Endodermal cell (in vitro differentiated cells): ENCODE measurements around the gene HPS3. TPM values are rescaled to one million over a fixed set of nuclear protein-coding genes. Genes with fewer than 3 reads are reported as not detected.
"Not testable (repeated sequence)": the region's sequence is repeated elsewhere in the genome, so short reads cannot be mapped to it uniquely, and the experiment has no call there.

Experiments used
- DNase-seq: peaks from one replicate; pipeline ENCODE4 v3.0.0-alpha.2; 2017
- H3K27ac ChIP-seq: 2 replicates; pipeline ENCODE4 v1.5.1; 2013; ENCODE audit warnings: mild to moderate bottlenecking, low read depth, low read length, moderate library complexity
- H3K27me3 ChIP-seq: 2 replicates; pipeline ENCODE4 v1.6.1; 2013; ENCODE audit warnings: mild to moderate bottlenecking, low read length, moderate library complexity; ENCODE audit not compliant: insufficient read depth, control insufficient read depth, poor library complexity, severe bottlenecking
- H3K36me3 ChIP-seq: 2 replicates; pipeline ENCODE4 v1.7.0; 2013; ENCODE audit warnings: mild to moderate bottlenecking, low read length, moderate library complexity; ENCODE audit not compliant: control insufficient read depth, insufficient read depth
- H3K4me1 ChIP-seq: one replicate; pipeline ENCODE4 v1.7.0; 2013; ENCODE audit warnings: low read length; ENCODE audit not compliant: control insufficient read depth, insufficient read depth
- H3K4me3 ChIP-seq: 2 replicates; pipeline ENCODE4 v1.5.1; 2013; ENCODE audit warnings: mild to moderate bottlenecking, low read length, moderate library complexity
- H3K9ac ChIP-seq: 2 replicates; pipeline ENCODE4 v1.6.1; 2013; ENCODE audit warnings: mild to moderate bottlenecking, low read length, moderate library complexity; ENCODE audit not compliant: poor library complexity, severe bottlenecking; ENCODE audit errors: extremely low read depth
- H3K9me3 ChIP-seq: 2 replicates; pipeline ENCODE4 v1.6.1; 2013; ENCODE audit warnings: mild to moderate bottlenecking, low read length, moderate library complexity; ENCODE audit not compliant: control insufficient read depth
- H3K27ac Mint-ChIP-seq: 2 replicates; pipeline ENCODE4 v1.8.0; 2020; ENCODE audit warnings: mixed read lengths
- H3K27me3 Mint-ChIP-seq: 2 replicates; pipeline ENCODE4 v1.8.0; 2021; ENCODE audit warnings: mild to moderate bottlenecking, mixed read lengths; ENCODE audit not compliant: insufficient read depth
- H3K36me3 Mint-ChIP-seq: 2 replicates; pipeline ENCODE4 v1.8.0; 2020; ENCODE audit warnings: low read depth, mixed read lengths
- H3K4me1 Mint-ChIP-seq: 2 replicates; pipeline ENCODE4 v1.8.0; 2020; ENCODE audit warnings: mixed read lengths
- H3K4me3 Mint-ChIP-seq: 2 replicates; pipeline ENCODE4 v1.8.0; 2020; ENCODE audit warnings: mild to moderate bottlenecking, moderate library complexity, mixed read lengths
- H3K9me3 Mint-ChIP-seq: 2 replicates; pipeline ENCODE4 v1.8.0; 2020; ENCODE audit warnings: mild to moderate bottlenecking, mixed read lengths
- WGBS, 2 experiments: methylation state at CpG; one replicate each; pipeline versions ENCODE4 v1.1.5 to v1.1.7; 2013; ENCODE audit warnings: missing lambda C conversion rate in 2 of 2, mixed read lengths in 1 of 2; ENCODE audit not compliant: insufficient coverage in 1 of 2, insufficient read length in 1 of 2; 5-methylcytosine and 5-hydroxymethylcytosine counted together
- total RNA-seq, 2 donors: library from RNA; stranded (reverse); fragmentation: NEBNext Ultra II Directional in 1 of 2; extraction: Animal tissue kit (Norgen Biotek cat#: 25700) in 1 of 2; gene quantifications; 2 replicates in 1 of 2; 3 replicates in 1 of 2; pipeline ENCODE4 v1.2.1, GENCODE V29; 2021
- TF ChIP-seq, protein P1 (sequence below): fragments of 200-600 bp; sonication (generic); conservative IDR thresholded peaks from 2 replicates; pipeline ENCODE4 v1.5.0; 2021; ENCODE audit warnings: antibody characterized with exemption, mild to moderate bottlenecking

Gene HPS3
- total RNA-seq, 2 donors from 2014 or later: 26.0 to 28.7 TPM

DNA sequence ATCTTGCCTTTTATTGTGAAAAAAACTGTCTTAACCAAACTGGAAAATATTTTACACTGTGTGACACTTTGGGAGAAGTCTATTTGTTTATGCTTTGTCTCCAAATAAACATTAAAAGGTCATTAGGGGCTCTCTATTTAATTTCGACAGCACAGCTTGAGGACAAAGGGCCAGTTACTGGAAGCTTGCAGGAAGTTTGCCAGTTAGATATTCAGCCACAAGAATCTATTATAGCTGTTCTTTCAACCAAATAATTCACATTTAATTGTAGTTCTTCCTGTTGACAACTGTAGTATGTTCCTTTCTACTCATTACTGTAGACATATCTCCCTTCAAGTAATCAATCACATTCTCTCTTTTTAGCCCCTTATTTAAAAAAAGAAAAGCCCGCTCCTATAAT lies 86.1 kb downstream of the HPS3 start:
- Mint-ChIP-seq H3K4me1 (peaks cover 12% of the 10 kb centered on the region), H3K4me3 (no peak overlapping the region), H3K27ac (no peak overlapping the region), H3K36me3 (no peaks in the 10 kb centered on the region), H3K27me3 (no peaks in the 10 kb centered on the region), H3K9me3 (peaks cover 4% of the 10 kb centered on the region)
- Histone ChIP-seq H3K4me3 (no peak overlapping the region), H3K27me3 (no peaks in the 10 kb centered on the region), H3K4me1 (no peaks in the 10 kb centered on the region), H3K9ac (no peak overlapping the region), H3K9me3 (no peaks in the 10 kb centered on the region), H3K27ac (no peak overlapping the region), H3K36me3 (no peaks in the 10 kb centered on the region)
- DNase-seq: no peak
- WGBS, 2 experiments: 29 to 84% methylated on average over 1 of the region's 2 CpGs
- TF ChIP-seq, protein P1, sequence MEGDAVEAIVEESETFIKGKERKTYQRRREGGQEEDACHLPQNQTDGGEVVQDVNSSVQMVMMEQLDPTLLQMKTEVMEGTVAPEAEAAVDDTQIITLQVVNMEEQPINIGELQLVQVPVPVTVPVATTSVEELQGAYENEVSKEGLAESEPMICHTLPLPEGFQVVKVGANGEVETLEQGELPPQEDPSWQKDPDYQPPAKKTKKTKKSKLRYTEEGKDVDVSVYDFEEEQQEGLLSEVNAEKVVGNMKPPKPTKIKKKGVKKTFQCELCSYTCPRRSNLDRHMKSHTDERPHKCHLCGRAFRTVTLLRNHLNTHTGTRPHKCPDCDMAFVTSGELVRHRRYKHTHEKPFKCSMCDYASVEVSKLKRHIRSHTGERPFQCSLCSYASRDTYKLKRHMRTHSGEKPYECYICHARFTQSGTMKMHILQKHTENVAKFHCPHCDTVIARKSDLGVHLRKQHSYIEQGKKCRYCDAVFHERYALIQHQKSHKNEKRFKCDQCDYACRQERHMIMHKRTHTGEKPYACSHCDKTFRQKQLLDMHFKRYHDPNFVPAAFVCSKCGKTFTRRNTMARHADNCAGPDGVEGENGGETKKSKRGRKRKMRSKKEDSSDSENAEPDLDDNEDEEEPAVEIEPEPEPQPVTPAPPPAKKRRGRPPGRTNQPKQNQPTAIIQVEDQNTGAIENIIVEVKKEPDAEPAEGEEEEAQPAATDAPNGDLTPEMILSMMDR: no peak

DNA sequence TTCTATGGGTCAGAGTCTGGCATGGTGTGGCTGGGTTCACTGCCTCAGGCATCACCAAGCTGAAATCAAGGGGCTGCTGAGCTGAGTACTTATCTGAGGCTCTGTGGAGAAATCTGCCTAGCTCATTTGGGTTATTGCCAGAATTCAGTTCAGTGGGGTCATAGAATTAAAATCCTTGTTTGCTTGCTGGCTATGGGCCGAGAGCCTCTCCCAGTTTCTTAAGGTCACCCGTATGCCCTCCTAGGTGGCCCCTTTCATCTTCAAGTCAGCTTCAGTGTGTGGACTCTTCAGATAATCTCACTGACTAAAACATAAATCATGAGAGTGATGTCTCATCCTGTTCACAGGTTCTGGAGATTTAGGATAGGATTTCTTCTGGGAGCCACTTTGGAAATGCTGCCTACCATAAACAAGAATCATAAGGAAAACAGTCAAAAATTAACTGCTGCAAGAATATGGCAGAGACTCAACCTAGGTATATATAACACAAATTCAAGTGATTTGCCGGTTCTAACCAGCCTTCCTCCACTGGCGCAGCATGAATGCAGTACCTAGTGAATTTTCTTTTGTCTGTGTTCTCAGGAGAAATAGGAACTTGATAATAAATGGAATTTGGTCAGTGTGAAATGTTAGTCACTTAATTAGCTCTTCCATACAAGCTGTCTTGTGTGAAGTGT lies 86.9 kb downstream of the HPS3 start:
- Mint-ChIP-seq H3K27me3 (no peaks in the 10 kb centered on the region), H3K36me3 (no peaks in the 10 kb centered on the region), H3K9me3 (peaks cover 4% of the 10 kb centered on the region), H3K4me3 (no peak overlapping the region), H3K4me1 (peaks cover 10% of the 10 kb centered on the region), H3K27ac (no peak overlapping the region)
- DNase-seq: no peak
- Histone ChIP-seq H3K9ac (no peak overlapping the region), H3K4me1 (no peaks in the 10 kb centered on the region), H3K27ac (no peak overlapping the region), H3K9me3 (no peaks in the 10 kb centered on the region), H3K27me3 (no peaks in the 10 kb centered on the region), H3K36me3 (no peaks in the 10 kb centered on the region), H3K4me3 (no peak overlapping the region)
- TF ChIP-seq, protein P1: no peak
- WGBS, 2 experiments: 95% methylated on average over 4 of the region's 4 CpGs; no CpG with 5 or more reads in 1 of the 2 experiments

- H3K27ac ChIP-seq: no peak overlapping the region
- DNase-seq: no peak
- H3K36me3 ChIP-seq: no peaks in the 10 kb centered on the region
- H3K9me3 Mint-ChIP-seq: peaks cover 4% of the 10 kb centered on the region
- H3K9me3 ChIP-seq: no peaks in the 10 kb centered on the region
- no peak overlapping the region for H3K9ac ChIP-seq
- 94% methylated on average over 3 to 5 of the region's 5 CpGs for WGBS, 2 experiments
- TF ChIP-seq, protein P1: no peak
- no peaks in the 10 kb centered on the region for H3K36me3 Mint-ChIP-seq
- H3K4me3 Mint-ChIP-seq: no peak overlapping the region
- H3K4me1 Mint-ChIP-seq: peaks cover 5% of the 10 kb centered on the region
- no peaks in the 10 kb centered on the region for H3K4me1 ChIP-seq
- H3K4me3 ChIP-seq: no peak overlapping the region
- no peak overlapping the region for H3K27ac Mint-ChIP-seq
- no peaks in the 10 kb centered on the region for H3K27me3 ChIP-seq
- H3K27me3 Mint-ChIP-seq: no peaks in the 10 kb centered on the region
Observed at GRCh38 chr3:149217347-149217746, 87.9 kb downstream of the HPS3 start.

DNA sequence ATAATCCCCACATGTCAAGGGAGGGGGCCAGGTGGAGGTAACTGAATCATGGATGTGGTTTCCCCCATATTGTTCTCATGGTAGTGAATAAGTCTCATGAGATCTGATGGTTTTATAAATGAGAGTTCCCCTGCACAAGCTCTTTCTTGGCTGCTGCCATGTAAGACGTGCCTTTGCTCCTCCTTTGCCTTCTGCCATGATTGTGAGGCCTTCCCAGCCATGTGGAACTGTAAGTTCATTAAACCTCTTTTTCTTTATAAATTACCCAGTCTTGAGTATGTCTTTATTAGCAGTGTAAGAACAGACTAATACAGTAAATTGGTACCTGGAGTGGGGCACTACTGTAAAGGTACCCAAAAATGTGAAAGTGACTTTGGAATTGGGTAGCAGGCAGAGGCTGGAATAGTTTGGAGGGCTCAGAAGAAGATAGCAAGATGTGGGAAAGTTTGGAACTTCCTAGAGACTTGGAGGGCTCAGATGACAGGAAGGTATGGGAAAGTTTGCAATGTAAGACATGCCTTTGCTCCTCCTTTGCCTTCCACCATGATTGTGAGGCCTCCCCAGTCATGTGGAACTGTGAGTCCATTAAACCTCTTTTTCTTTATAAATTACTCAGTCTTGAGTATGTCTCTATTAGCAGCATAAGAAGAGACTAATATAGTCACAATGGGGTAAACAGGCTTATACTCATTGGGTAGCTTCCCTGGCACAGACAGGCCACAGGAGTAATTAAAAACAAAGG lies 90.1 kb downstream of the HPS3 start:
- not testable (repeated sequence) for H3K27me3 Mint-ChIP-seq, H3K27ac Mint-ChIP-seq

More for the DNA sequence above, 90.1 kb downstream of the HPS3 start:
- H3K36me3 Mint-ChIP-seq, H3K4me3 Mint-ChIP-seq, H3K36me3 ChIP-seq, H3K4me1 ChIP-seq, DNase-seq, H3K4me1 Mint-ChIP-seq, H3K4me3 ChIP-seq, H3K9me3 ChIP-seq, H3K9ac ChIP-seq, H3K9me3 Mint-ChIP-seq, H3K27ac ChIP-seq, H3K27me3 ChIP-seq: not testable (repeated sequence)
- 88 to 100% methylated on average over 1 of the region's 1 CpG for WGBS, 2 experiments
